ENCODE data around the gene SKI. TPM values are rescaled to one million over a fixed set of nuclear protein-coding genes. Genes with fewer than 3 reads are reported as not detected.

The SKI gene
- total and polyA plus RNA-seq, 2 of the 8 experiments (the other 6 are each of a cell fraction or from before 2014, with no cell fraction given): 8.3 to 87.6 TPM

GRCh38 chr1:2248127-2248826, 20.2 kb downstream of the SKI start (continued):
- no peak for TF ChIP-seq CTCF (IDR thresholded peaks at IDR 0.05; ENCODE audit: control extremely low read depth in 1 of 3, insufficient read depth in 1 of 3, low read depth in 1 of 3, low read length in 3 of 3)
- TF ChIP-seq YY1 (IDR thresholded peaks at IDR 0.05; ENCODE audit: low read depth, low read length): peak; percentile 93
- TF ChIP-seq TBP (IDR thresholded peaks at IDR 0.05; ENCODE audit: low read depth, low read length): peak; percentile 71; the same call in 1 of the 2 replicates
- peak in 1 of 2 experiments; percentile 70; a peak in 1 of 3 replicates for TF ChIP-seq EP300 (IDR thresholded peaks at IDR 0.05; ENCODE audit: borderline replicate concordance in 1 of 2, low read depth in 2 of 2, low read length in 2 of 2)
- TF ChIP-seq GTF2F1 (IDR thresholded peaks at IDR 0.05; ENCODE audit: borderline replicate concordance, low read depth, low read length): 0 out of 2 replicates have a peak, but pooled peaks have one; percentile 28
- TF ChIP-seq ATF3 (IDR thresholded peaks at IDR 0.05; ENCODE audit: insufficient read depth, low read depth, low read length): no peak
- no peak; the same call in 1 of the 2 replicates for TF ChIP-seq NRF1 (IDR thresholded peaks at IDR 0.05; ENCODE audit: low read depth, low read length)
- no peak for TF ChIP-seq CHD1 (IDR thresholded peaks at IDR 0.05; ENCODE audit: low read depth, low read length)
- no peak for TF ChIP-seq RXRA (IDR thresholded peaks at IDR 0.05; ENCODE audit: insufficient read depth, low read depth, low read length)
- no peak for TF ChIP-seq JUND (IDR thresholded peaks at IDR 0.05; ENCODE audit: low read length)
- no peak for TF ChIP-seq RFX5 (IDR thresholded peaks at IDR 0.05; ENCODE audit: borderline replicate concordance, low read depth, low read length)
- TF ChIP-seq KDM5A (IDR thresholded peaks at IDR 0.05; ENCODE audit: low read length): no peak
- TF ChIP-seq POU5F1 (IDR thresholded peaks at IDR 0.05; ENCODE audit: low read depth, low read length): no peak
- peak; percentile 10 to 23; a peak in 3 of 4 replicates for TF ChIP-seq RAD21 (IDR thresholded peaks at IDR 0.05 in 1 of 2, conservative IDR thresholded peaks at IDR 0.05 in 1 of 2; ENCODE audit: low read depth in 2 of 2, low read length in 2 of 2)
- no peak for TF ChIP-seq ZNF274 (IDR thresholded peaks at IDR 0.05; ENCODE audit: borderline replicate concordance, extremely low read depth, low read length)
- TF ChIP-seq CBX5 (IDR thresholded peaks at IDR 0.05; ENCODE audit: low read depth, low read length): no peak
- TF ChIP-seq SP4 (IDR thresholded peaks at IDR 0.05; ENCODE audit: low read length): peak; percentile 74
- TF ChIP-seq SAP30 (IDR thresholded peaks at IDR 0.05; ENCODE audit: insufficient read depth, insufficient replicate concordance, low read length): no peak
- no peak for TF ChIP-seq KDM1A (IDR thresholded peaks at IDR 0.05; ENCODE audit: borderline replicate concordance, low read length)
- TF ChIP-seq BACH1 (IDR thresholded peaks at IDR 0.05; ENCODE audit: low read length): no peak; the same call in 1 of the 2 replicates
- no peak for TF ChIP-seq POLR2AphosphoS5 (IDR thresholded peaks at IDR 0.05; ENCODE audit: low read depth, low read length)

Measured in H1 (cell line).